ENCODE data around the gene AMMECR1. TPM values are rescaled to one million over a fixed set of nuclear protein-coding genes. Genes with fewer than 3 reads are reported as not detected.

Gene AMMECR1
- total RNA-seq, 2 experiments from 2014 or later, result 7.6 to 8.4 TPM

GRCh38 chrX:110173192-110174175 is 144.4 kb downstream of the AMMECR1 start:
- H3K4me3 Mint-ChIP-seq, result no peak overlapping the region
- H3K27ac Mint-ChIP-seq, result no peak overlapping the region
- no peaks in the 10 kb centered on the region for H3K36me3 Mint-ChIP-seq (ENCODE audit: low read depth)
- TF ChIP-seq CTCF (IDR thresholded peaks at IDR 0.05), result no peak
- intact Hi-C loops (cut with micrococcal nuclease), result no loop called here
- ChIA-PET CTCF (interaction anchor here (22.9 kb wide), 1 partner anchor 238 kb away, joined by 449 read pairs; no protein-coding TSS in a partner anchor), POLR2A (no interaction called here)
- H3K9me3 Mint-ChIP-seq, result no peaks in the 10 kb centered on the region
- H3K4me1 Mint-ChIP-seq (ENCODE audit: low read depth), result no peaks in the 10 kb centered on the region
- DNase-seq, result no peak
- no peaks in the 10 kb centered on the region for H3K27me3 Mint-ChIP-seq
- no peak for ATAC-seq

GRCh38 chrX:110172215-110172614 is 145.7 kb downstream of the AMMECR1 start:
- H3K27ac Mint-ChIP-seq, result no peak overlapping the region
- ATAC-seq (no peak), DNase-seq (no peak)
- ChIA-PET POLR2A (no interaction called here), CTCF (interaction anchor here (22.9 kb wide), 1 partner anchor 239 kb away, joined by 449 read pairs; no protein-coding TSS in a partner anchor)
- no peaks in the 10 kb centered on the region for H3K27me3 Mint-ChIP-seq
- intact Hi-C loops (cut with micrococcal nuclease), result no loop called here
- no peaks in the 10 kb centered on the region for H3K36me3 Mint-ChIP-seq (ENCODE audit: low read depth)
- no peaks in the 10 kb centered on the region for H3K9me3 Mint-ChIP-seq
- no peak for TF ChIP-seq CTCF (IDR thresholded peaks at IDR 0.05)
- no peak overlapping the region for H3K4me3 Mint-ChIP-seq
- no peaks in the 10 kb centered on the region for H3K4me1 Mint-ChIP-seq (ENCODE audit: low read depth)

GRCh38 chrX:110171442-110171841 is 146.4 kb downstream of the AMMECR1 start:
- Mint-ChIP-seq H3K27me3 (no peaks in the 10 kb centered on the region), H3K4me3 (no peak overlapping the region), H3K9me3 (no peaks in the 10 kb centered on the region), H3K36me3 (ENCODE audit: low read depth) (no peaks in the 10 kb centered on the region), H3K27ac (no peak overlapping the region), H3K4me1 (ENCODE audit: low read depth) (no peaks in the 10 kb centered on the region)
- ATAC-seq (no peak), DNase-seq (no peak)
- intact Hi-C loops (cut with micrococcal nuclease), result no loop called here
- POLR2A ChIA-PET, result no interaction called here
- CTCF ChIA-PET, result interaction anchor here (22.9 kb wide), 1 partner anchor 240 kb away, joined by 449 read pairs; no protein-coding TSS in a partner anchor
- TF ChIP-seq CTCF (IDR thresholded peaks at IDR 0.05), result no peak

- no peak for DNase-seq
- intact Hi-C loops (cut with micrococcal nuclease), result no loop called here
- no peak overlapping the region for H3K27ac Mint-ChIP-seq
- H3K9me3 Mint-ChIP-seq, result no peaks in the 10 kb centered on the region
- CTCF ChIA-PET, result interaction anchor here (0.5 to 22.9 kb wide), 2 partner anchors 241 to 864 kb away, joined by 4 to 449 read pairs; no protein-coding TSS in a partner anchor
- H3K4me3 Mint-ChIP-seq, result no peak overlapping the region
- no peaks in the 10 kb centered on the region for H3K4me1 Mint-ChIP-seq (ENCODE audit: low read depth)
- POLR2A ChIA-PET, result no interaction called here
- H3K27me3 Mint-ChIP-seq, result no peaks in the 10 kb centered on the region
- H3K36me3 Mint-ChIP-seq (ENCODE audit: low read depth), result no peaks in the 10 kb centered on the region
- no peak for TF ChIP-seq CTCF (IDR thresholded peaks at IDR 0.05)
- no peak for ATAC-seq
Measured at GRCh38 chrX:110170029-110170428, 147.9 kb downstream of the AMMECR1 start.

GRCh38 chrX:110168585-110168984 is 149.3 kb downstream of the AMMECR1 start:
- DNase-seq, result no peak
- intact Hi-C loops (cut with micrococcal nuclease), result loop anchor here (10.0 kb wide), 1 partner anchor 146 kb away; the partner anchor contains the start of gene AMMECR1
- no peak for TF ChIP-seq CTCF (IDR thresholded peaks at IDR 0.05)
- Mint-ChIP-seq H3K4me3 (no peak overlapping the region), H3K27ac (no peak overlapping the region), H3K9me3 (no peaks in the 10 kb centered on the region), H3K4me1 (ENCODE audit: low read depth) (no peaks in the 10 kb centered on the region), H3K27me3 (no peaks in the 10 kb centered on the region), H3K36me3 (ENCODE audit: low read depth) (no peaks in the 10 kb centered on the region)
- POLR2A ChIA-PET, result no interaction called here
- CTCF ChIA-PET, result interaction anchor here (0.7 to 22.9 kb wide), 9 partner anchors 8 to 243 kb away, joined by 3 to 449 read pairs (median 4); no protein-coding TSS in a partner anchor
- ATAC-seq, result no peak
